PC-3 (cell line): ENCODE measurements around the gene SLC35F1.

Experiments
- CTCF ChIP-seq: fragments of 300-600 bp; sonication (generic); conservative IDR thresholded peaks from 2 replicates; pipeline ENCODE4 v1.5.1; 2017; ENCODE audit warnings: antibody characterized with exemption, low read depth, mild to moderate bottlenecking, low read length
- EZH2 ChIP-seq: fragments of 300-600 bp; sonication (generic); IDR thresholded peaks from one replicate; pipeline ENCODE4 v1.6.1; 2017; ENCODE audit warnings: antibody characterized with exemption, mild to moderate bottlenecking, low read length; ENCODE audit not compliant: unreplicated experiment
- EZH2phosphoT487 ChIP-seq: fragments of 300-600 bp; sonication (generic); IDR thresholded peaks from 2 replicates; pipeline ENCODE4 v1.6.1; 2018; ENCODE audit warnings: mild to moderate bottlenecking, antibody characterized with exemption, low read length, borderline replicate concordance

- no peak for TF ChIP-seq EZH2phosphoT487
- TF ChIP-seq CTCF, result no peak
- TF ChIP-seq EZH2, result no peak
Observed at GRCh38 chr6:118146584-118146983, 239.5 kb downstream of the SLC35F1 start.
